ENCODE results near the gene RFFL. TPM values are rescaled to one million over a fixed set of nuclear protein-coding genes. Genes with fewer than 3 reads are reported as not detected.

RFFL gene
- total RNA-seq, 1 experiment from 2014 or later: 22.0 TPM

GRCh38 chr17:35086931-35087573, 23.5 kb upstream of the RFFL start:
- H3K4me3 Mint-ChIP-seq (ENCODE audit: unreplicated experiment): peak overlapping the region; percentile 80

DNA sequence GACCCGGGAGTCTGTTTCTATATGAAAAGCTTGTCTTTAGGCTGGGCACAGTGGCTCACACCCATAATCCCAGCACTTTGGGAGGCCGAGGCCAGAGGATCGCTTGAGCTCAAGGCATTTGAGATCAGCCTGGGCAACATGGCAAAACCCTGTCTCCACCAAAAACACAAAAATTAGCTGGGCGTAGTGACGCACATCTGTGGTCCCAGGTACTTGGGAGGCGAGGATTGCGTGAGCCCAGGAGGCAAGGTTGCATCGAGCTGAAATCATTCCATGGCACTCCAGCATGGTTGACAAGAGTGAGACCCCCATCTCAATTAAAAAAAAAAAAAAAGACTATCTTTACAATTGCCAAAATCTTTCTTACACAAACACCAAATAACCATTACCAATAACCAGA, 22.7 kb upstream of the RFFL start:
- ChIA-PET POLR2A (interaction anchor here (0.7 to 9.8 kb wide), 7 partner anchors 11 to 1420 kb away, joined by 3 to 119 read pairs (median 3); partner anchors contain the start of genes CCT6B, LIG3, RFFL and ZNF830), CTCF (interaction anchor here (0.8 to 2.5 kb wide), 5 partner anchors 9 to 88 kb away, joined by 3 to 8 read pairs (median 4); partner anchors contain the start of gene RAD51D)
- DNase-seq (ENCODE audit: unreplicated experiment): no peak
- no TSS peak for BruUV-seq (replicated peaks)
- Mint-ChIP-seq H3K27me3 (ENCODE audit: insufficient read depth, unreplicated experiment) (no peaks in the 10 kb centered on the region), H3K27ac (ENCODE audit: low read depth, unreplicated experiment) (no peak overlapping the region), H3K36me3 (ENCODE audit: insufficient read depth, unreplicated experiment) (no peaks in the 10 kb centered on the region), H3K4me3 (ENCODE audit: unreplicated experiment) (no peak overlapping the region), H3K4me1 (ENCODE audit: insufficient read depth, unreplicated experiment) (peaks cover 18% of the 10 kb centered on the region), H3K9me3 (ENCODE audit: unreplicated experiment) (no peaks in the 10 kb centered on the region)
- no peak for TF ChIP-seq CTCF (IDR thresholded peaks at IDR 0.05; ENCODE audit: unreplicated experiment)
- intact Hi-C loops (cut with micrococcal nuclease): loop anchor here (5.0 kb wide), 2 partner anchors 64 to 104 kb away; partner anchors contain the start of gene LIG3

More at GRCh38 chr17:35086931-35087573, 23.5 kb upstream of the RFFL start:
- no peak for TF ChIP-seq CTCF (IDR thresholded peaks at IDR 0.05; ENCODE audit: unreplicated experiment)
- H3K4me1 Mint-ChIP-seq (ENCODE audit: insufficient read depth, unreplicated experiment): peaks cover 15% of the 10 kb centered on the region
- POLR2A ChIA-PET: interaction anchor here (0.6 to 9.8 kb wide), 15 partner anchors 9 to 1336 kb away, joined by 3 to 119 read pairs (median 3); partner anchors contain the start of genes CCT6B, LIG3, RAD51D and RFFL
- H3K27ac Mint-ChIP-seq (ENCODE audit: low read depth, unreplicated experiment): peak overlapping the region; percentile 84
- intact Hi-C loops (cut with micrococcal nuclease): loop anchor here (5.0 kb wide), 2 partner anchors 65 to 105 kb away; partner anchors contain the start of gene LIG3
- no peaks in the 10 kb centered on the region for H3K9me3 Mint-ChIP-seq (ENCODE audit: unreplicated experiment)
- H3K36me3 Mint-ChIP-seq (ENCODE audit: insufficient read depth, unreplicated experiment): no peaks in the 10 kb centered on the region
- CTCF ChIA-PET: interaction anchor here (0.6 to 2.5 kb wide), 7 partner anchors 23 to 123 kb away, joined by 3 to 8 read pairs (median 5); partner anchors contain the start of gene RAD51D
- no peaks in the 10 kb centered on the region for H3K27me3 Mint-ChIP-seq (ENCODE audit: insufficient read depth, unreplicated experiment)
- no TSS peak for BruUV-seq (replicated peaks)
- DNase-seq (ENCODE audit: unreplicated experiment): peak; percentile 43

- no peaks in the 10 kb centered on the region for H3K9me3 Mint-ChIP-seq (ENCODE audit: unreplicated experiment)
- DNase-seq (ENCODE audit: unreplicated experiment): peak; percentile 68
- intact Hi-C loops (cut with micrococcal nuclease): loop anchor here (5.0 kb wide), 2 partner anchors 63 to 103 kb away; partner anchors contain the start of gene LIG3
These were observed 21.5 kb upstream of the RFFL start for GRCh38 chr17:35084987-35085386.

More at GRCh38 chr17:35084987-35085386, 21.5 kb upstream of the RFFL start:
- BruUV-seq (replicated peaks): no TSS peak
- CTCF ChIA-PET: interaction anchor here (0.7 to 2.5 kb wide), 3 partner anchors 19 to 87 kb away, joined by 3 to 8 read pairs (median 3); no protein-coding TSS in a partner anchor
- Mint-ChIP-seq H3K27ac (ENCODE audit: low read depth, unreplicated experiment) (peak overlapping the region; percentile 67), H3K4me1 (ENCODE audit: insufficient read depth, unreplicated experiment) (peaks cover 21% of the 10 kb centered on the region), H3K36me3 (ENCODE audit: insufficient read depth, unreplicated experiment) (no peaks in the 10 kb centered on the region), H3K27me3 (ENCODE audit: insufficient read depth, unreplicated experiment) (no peaks in the 10 kb centered on the region), H3K4me3 (ENCODE audit: unreplicated experiment) (no peak overlapping the region)
- POLR2A ChIA-PET: interaction anchor here (1.1 to 9.8 kb wide), 4 partner anchors 10 to 123 kb away, joined by 3 to 119 read pairs (median 22); partner anchors contain the start of genes CCT6B, LIG3, RFFL and ZNF830
- TF ChIP-seq CTCF (IDR thresholded peaks at IDR 0.05; ENCODE audit: unreplicated experiment): no peak
